C4-2B (cell line): ENCODE measurements around the gene DGKB.

Experiments
- CTCF ChIP-seq: fragments of 450-650 bp; conservative IDR thresholded peaks from 2 replicates; pipeline ENCODE4 v1.5.1; 2017; ENCODE audit warnings: mild to moderate bottlenecking
- ZFX ChIP-seq: fragments of 450-650 bp; IDR thresholded peaks from 2 replicates; pipeline ENCODE4 v1.6.1; 2017

- TF ChIP-seq CTCF (no peak), ZFX (no peak)
Measured at GRCh38 chr7:14762561-14762960, 140.0 kb downstream of the DGKB start.
